Effector CD4-positive, alpha-beta T cell (primary cell): ENCODE measurements around the gene CYP27A1.

Source experiments
- DNase-seq: peaks from one replicate; pipeline ENCODE4 v3.0.0-alpha.2; 2020

CYP27A1 gene

DNA sequence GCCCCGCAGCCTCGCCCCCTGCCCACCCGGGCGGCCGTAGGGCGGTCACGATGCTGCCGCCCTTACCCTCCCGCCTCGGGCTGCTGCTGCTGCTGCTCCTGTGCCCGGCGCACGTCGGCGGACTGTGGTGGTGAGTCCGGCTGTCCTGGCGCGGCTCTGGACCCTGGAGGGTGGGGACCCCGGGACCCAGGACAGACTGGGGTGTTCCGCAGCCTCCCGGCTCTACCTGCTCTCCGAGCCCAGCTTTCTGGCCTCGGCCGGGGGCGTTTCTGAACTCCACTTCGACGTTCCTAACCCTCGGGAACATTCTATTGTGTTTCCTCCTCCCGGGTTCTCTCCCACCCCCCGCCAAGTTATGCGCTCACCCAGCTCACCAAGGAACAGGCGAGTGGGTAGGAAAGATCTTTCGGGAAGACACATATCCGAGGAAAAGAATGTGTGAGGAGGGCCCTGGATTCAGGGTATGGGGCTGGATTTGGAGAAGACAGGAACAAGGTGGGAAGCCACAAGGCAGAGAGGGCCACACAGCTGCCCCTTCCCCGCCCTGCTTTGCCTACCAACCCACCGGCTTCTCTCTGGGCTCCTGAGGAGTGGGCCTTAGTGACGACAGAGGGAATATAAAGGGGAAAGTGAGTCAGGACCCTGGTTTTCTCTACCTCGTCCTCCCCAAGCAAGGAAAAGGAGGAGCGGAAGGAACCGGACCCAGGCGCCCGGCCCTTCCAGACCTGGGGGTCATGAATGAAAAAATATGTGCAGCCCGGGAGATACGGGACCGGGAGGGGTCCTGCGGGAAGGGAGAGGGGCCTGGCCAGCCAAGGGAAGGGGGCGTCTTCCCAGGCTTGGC is 78.3 kb downstream of the CYP27A1 start:
- DNase-seq = no peak

DNA sequence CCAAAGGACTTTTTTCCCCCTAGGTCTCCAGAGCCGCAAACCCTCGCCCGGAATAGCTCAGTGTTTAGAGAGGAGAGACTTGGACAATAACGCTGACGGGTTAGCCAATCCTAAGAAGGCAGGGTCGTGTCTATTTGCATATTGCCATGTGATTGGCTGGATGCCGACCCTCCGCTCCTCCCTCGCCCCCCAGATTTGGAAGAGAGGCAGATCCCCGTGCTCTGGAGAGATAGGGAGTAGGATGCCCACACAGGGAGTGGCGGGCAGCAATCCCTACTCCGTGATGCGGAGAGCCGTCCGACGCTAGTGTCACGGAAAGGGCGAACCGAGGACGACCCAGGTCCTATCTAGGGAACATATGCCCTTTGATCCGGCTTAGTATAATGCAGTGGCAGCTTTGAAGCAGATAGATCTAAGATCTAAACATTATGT is 79.0 kb downstream of the CYP27A1 start:
- DNase-seq = no peak

DNA sequence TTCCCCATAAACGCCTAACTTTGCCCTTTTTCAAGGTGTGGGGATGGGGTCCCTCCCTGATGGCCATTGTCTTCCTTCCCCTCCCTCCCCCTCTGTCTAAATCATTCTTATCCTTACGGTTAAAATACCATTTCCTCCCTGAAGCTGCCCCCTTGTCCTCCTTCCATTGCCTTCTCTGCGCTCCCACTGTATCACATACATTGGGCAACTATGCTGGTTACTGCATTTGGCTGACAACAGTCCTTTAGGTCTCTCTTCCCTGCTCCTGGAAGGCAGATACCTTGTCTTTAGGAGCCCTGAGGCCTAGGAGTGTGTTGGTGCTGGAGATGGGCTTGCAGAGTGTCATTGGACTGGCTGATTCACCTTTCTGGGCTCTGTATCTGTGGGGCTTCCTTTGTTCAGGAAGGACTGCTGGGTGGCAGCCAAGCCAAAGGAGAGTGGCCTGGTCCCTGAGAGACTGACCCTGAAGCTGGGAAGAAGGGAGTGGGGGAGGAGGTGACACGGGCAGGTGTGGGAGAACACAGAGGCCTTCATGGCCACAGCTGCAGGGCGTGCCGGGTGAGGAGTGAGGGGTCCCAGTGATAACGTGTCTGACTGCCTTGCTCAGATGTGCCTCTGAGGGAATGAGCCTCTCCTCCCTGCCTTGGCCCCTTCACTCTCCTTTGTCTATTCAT is 79.8 kb downstream of the CYP27A1 start:
- DNase-seq = no peak

DNA sequence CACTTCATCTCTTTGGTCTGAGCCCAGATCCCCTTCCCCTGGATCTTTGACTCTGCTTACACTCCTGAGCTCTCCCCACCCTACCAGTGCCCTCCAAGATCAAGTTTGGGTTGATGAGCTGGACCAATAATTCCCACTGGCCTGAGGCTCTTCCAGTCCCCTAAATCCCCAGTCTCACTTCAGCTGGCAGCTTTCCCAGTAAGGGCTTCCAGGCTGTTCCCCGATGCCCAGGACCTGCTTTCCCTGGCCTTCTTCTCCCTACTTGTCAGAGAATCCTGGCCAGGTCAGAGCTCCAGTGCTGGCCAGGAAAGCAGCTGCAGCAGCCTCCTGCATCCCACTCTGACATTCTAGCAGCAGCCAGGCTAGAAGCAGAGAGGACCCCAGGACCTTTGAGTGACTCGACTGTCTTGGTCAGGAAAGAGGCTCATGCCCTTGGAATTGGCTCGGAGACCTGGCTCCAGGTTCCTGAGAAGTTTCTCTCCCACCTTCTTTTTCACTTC is 81.1 kb downstream of the CYP27A1 start:
- DNase-seq = no peak
